Activated effector memory CD4-positive, alpha-beta T cell treated with anti-CD3 and anti-CD28 coated beads, Interleukin-2, amount 50 U/mL, for 16 hours (primary cell): ENCODE data around the gene PALLD.

Source experiments
- DNase-seq: peaks from one replicate; pipeline ENCODE4 v3.0.0-alpha.2; 2020

The PALLD gene

GRCh38 chr4:168884251-168885124 lies 387.6 kb downstream of the PALLD start:
- DNase-seq: no peak

GRCh38 chr4:168885400-168885799 lies 388.5 kb downstream of the PALLD start:
- DNase-seq: no peak

- no peak for DNase-seq
Observed at GRCh38 chr4:168886351-168886750, 389.5 kb downstream of the PALLD start.

GRCh38 chr4:168887809-168888208 lies 391.0 kb downstream of the PALLD start:
- no peak for DNase-seq

- DNase-seq: no peak
Observed at GRCh38 chr4:168888715-168889215, 391.9 kb downstream of the PALLD start.

GRCh38 chr4:168891086-168891485 lies 394.2 kb downstream of the PALLD start:
- no peak for DNase-seq

GRCh38 chr4:168891688-168892087 lies 394.8 kb downstream of the PALLD start:
- DNase-seq: no peak

- DNase-seq: no peak
Observed at GRCh38 chr4:168892475-168892874, 395.6 kb downstream of the PALLD start.

- DNase-seq: no peak
Observed at GRCh38 chr4:168893205-168893604, 396.4 kb downstream of the PALLD start.

GRCh38 chr4:168893807-168894206 lies 397.0 kb downstream of the PALLD start:
- no peak for DNase-seq

GRCh38 chr4:168900080-168900479 lies 403.2 kb downstream of the PALLD start:
- no peak for DNase-seq

GRCh38 chr4:168907119-168907698 lies 410.4 kb downstream of the PALLD start:
- DNase-seq: no peak

GRCh38 chr4:168908093-168908492 lies 411.2 kb downstream of the PALLD start:
- no peak for DNase-seq

- no peak for DNase-seq
Observed at GRCh38 chr4:168908851-168909273, 412.0 kb downstream of the PALLD start.

- no peak for DNase-seq
Observed at GRCh38 chr4:168914095-168914494, 417.2 kb downstream of the PALLD start.

GRCh38 chr4:168917138-168917779 lies 420.4 kb downstream of the PALLD start:
- DNase-seq: no peak

GRCh38 chr4:168919706-168920324 lies 423.0 kb downstream of the PALLD start:
- DNase-seq: no peak

- DNase-seq: no peak
Observed at GRCh38 chr4:168920441-168921065, 423.7 kb downstream of the PALLD start.

- peak; percentile 71 for DNase-seq
Observed at GRCh38 chr4:168923526-168924194, 426.8 kb downstream of the PALLD start.

GRCh38 chr4:168924667-168925066 lies 427.8 kb downstream of the PALLD start:
- no peak for DNase-seq

GRCh38 chr4:168925789-168926490 lies 429.1 kb downstream of the PALLD start:
- DNase-seq: no peak

GRCh38 chr4:168928346-168928745 lies 431.5 kb downstream of the PALLD start:
- DNase-seq: no peak
